ENCODE results near the gene INSC. TPM values are rescaled to one million over a fixed set of nuclear protein-coding genes. Genes with fewer than 3 reads are reported as not detected.

The INSC gene
- total and polyA plus RNA-seq, 2 experiments from 2014 or later: 1.1 to 1.2 TPM

GRCh38 chr11:15159085-15159484 is 44.4 kb downstream of the INSC start:
- 24 to 32% methylated on average over 2 of the region's 2 CpGs for WGBS, 2 experiments (ENCODE audit: low coverage in 1 of 2, low lambda C conversion rate in 2 of 2, missing lambda C conversion rate in 2 of 2)
- in situ Hi-C loops (cut with MboI): loop anchor here (5.0 to 10.0 kb wide), 2 partner anchors 46 to 57 kb away; no protein-coding TSS in a partner anchor

DNA sequence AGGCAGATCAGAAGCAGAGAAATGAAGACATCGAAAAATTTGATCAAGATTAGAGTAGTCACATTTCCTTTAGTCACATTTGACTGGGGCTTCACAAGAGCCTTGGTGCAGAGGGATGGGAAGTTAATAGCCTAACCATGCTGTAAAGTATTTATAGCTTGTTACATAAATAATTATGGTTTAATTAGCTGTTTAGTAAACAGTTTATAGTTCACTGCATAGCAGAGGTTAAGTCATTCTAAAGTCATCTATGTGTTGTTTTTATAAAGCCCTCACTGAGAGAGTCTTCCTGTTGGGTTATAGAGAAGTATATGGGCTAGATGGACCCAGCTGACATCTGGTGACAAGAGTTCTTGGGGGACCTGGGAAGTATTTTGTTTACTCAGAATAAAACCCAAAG is 47.1 kb downstream of the INSC start:
- Histone ChIP-seq H2AFZ (no peak overlapping the region), H3K27me3 (replicated peaks; ENCODE audit: insufficient read depth) (no peaks in the 10 kb centered on the region), H3K79me2 (ENCODE audit: insufficient read depth) (no peaks in the 10 kb centered on the region), H3K27ac (no peak overlapping the region), H3K4me3 (no peak overlapping the region), H3K4me1 (ENCODE audit: insufficient read depth) (peaks cover 22% of the 10 kb centered on the region), H3K36me3 (ENCODE audit: low read depth) (no peaks in the 10 kb centered on the region), H3F3A (ENCODE audit: insufficient read depth) (peaks cover 25% of the 10 kb centered on the region), H3K9me3 (ENCODE audit: low read depth) (no peaks in the 10 kb centered on the region), H3K9ac (no peak overlapping the region), H3K4me2 (ENCODE audit: unreplicated experiment) (no peak overlapping the region), H3K9me2 (ENCODE audit: insufficient read depth) (no peaks in the 10 kb centered on the region), H4K20me1 (ENCODE audit: insufficient read depth) (no peaks in the 10 kb centered on the region)
- in situ Hi-C loops (cut with MboI): no loop called here
- no peak for DNase-seq
- TF ChIP-seq EZH2 (IDR thresholded peaks at IDR 0.05; ENCODE audit: insufficient read depth, poor library complexity, severe bottlenecking) (no peak), EZH2phosphoT487 (IDR thresholded peaks at IDR 0.05; ENCODE audit: insufficient read depth, low read depth) (no peak)
- WGBS, 2 experiments (ENCODE audit: low coverage in 1 of 2, low lambda C conversion rate in 2 of 2, missing lambda C conversion rate in 2 of 2): 24 to 30% methylated on average over 1 of the region's 1 CpG

More at GRCh38 chr11:15159085-15159484, 44.4 kb downstream of the INSC start:
- Histone ChIP-seq H4K20me1 (ENCODE audit: insufficient read depth) (no peaks in the 10 kb centered on the region), H3K9me2 (ENCODE audit: insufficient read depth) (no peaks in the 10 kb centered on the region), H3K4me1 (ENCODE audit: insufficient read depth) (peaks cover 23% of the 10 kb centered on the region), H3K79me2 (ENCODE audit: insufficient read depth) (no peaks in the 10 kb centered on the region), H3K36me3 (ENCODE audit: low read depth) (no peaks in the 10 kb centered on the region), H3K9ac (no peak overlapping the region), H3K27me3 (replicated peaks; ENCODE audit: insufficient read depth) (no peaks in the 10 kb centered on the region), H3K4me2 (ENCODE audit: unreplicated experiment) (no peak overlapping the region), H3K4me3 (no peak overlapping the region), H3K27ac (peak overlapping the region; percentile 87), H2AFZ (no peak overlapping the region), H3F3A (ENCODE audit: insufficient read depth) (peaks cover 25% of the 10 kb centered on the region), H3K9me3 (ENCODE audit: low read depth) (no peaks in the 10 kb centered on the region)
- DNase-seq: peak; percentile 77
- TF ChIP-seq EZH2 (IDR thresholded peaks at IDR 0.05; ENCODE audit: insufficient read depth, poor library complexity, severe bottlenecking): no peak
- TF ChIP-seq EZH2phosphoT487 (IDR thresholded peaks at IDR 0.05; ENCODE audit: insufficient read depth, low read depth): no peak

DNA sequence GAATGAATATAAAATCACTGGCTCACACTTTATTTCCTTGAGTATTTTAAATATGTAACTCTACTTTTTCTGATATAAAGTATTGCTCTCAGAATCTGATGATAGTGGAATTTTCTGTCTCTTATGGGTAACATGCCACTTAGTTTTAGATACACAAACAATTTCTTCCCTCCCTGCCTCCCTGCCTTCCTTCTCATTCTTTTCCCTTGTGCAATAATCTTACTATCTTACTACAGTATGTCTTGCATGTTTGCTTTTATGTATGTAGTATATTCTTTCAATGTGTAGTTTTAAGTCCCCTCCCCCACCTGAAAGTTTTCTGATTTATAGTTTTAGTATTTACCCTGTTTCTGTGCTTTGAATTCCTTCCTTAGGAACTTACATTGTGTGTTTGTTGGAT is 48.4 kb downstream of the INSC start:
- H3K9me2 ChIP-seq (ENCODE audit: insufficient read depth): no peaks in the 10 kb centered on the region
- H3K36me3 ChIP-seq (ENCODE audit: low read depth): no peaks in the 10 kb centered on the region
- no peak overlapping the region for H3K4me2 ChIP-seq (ENCODE audit: unreplicated experiment)
- no peak overlapping the region for H3K27ac ChIP-seq
- H4K20me1 ChIP-seq (ENCODE audit: insufficient read depth): no peaks in the 10 kb centered on the region
- TF ChIP-seq EZH2phosphoT487 (IDR thresholded peaks at IDR 0.05; ENCODE audit: insufficient read depth, low read depth): no peak
- no peak overlapping the region for H3K4me3 ChIP-seq
- no peak for DNase-seq
- no peak overlapping the region for H2AFZ ChIP-seq
- no peak overlapping the region for H3K9ac ChIP-seq
- H3K9me3 ChIP-seq (ENCODE audit: low read depth): no peaks in the 10 kb centered on the region
- peaks cover 9% of the 10 kb centered on the region for H3K4me1 ChIP-seq (ENCODE audit: insufficient read depth)
- H3F3A ChIP-seq (ENCODE audit: insufficient read depth): peaks cover 16% of the 10 kb centered on the region
- no peaks in the 10 kb centered on the region for H3K27me3 ChIP-seq (replicated peaks; ENCODE audit: insufficient read depth)
- no peaks in the 10 kb centered on the region for H3K79me2 ChIP-seq (ENCODE audit: insufficient read depth)
- in situ Hi-C loops (cut with MboI): no loop called here

- DNase-seq: peak; percentile 49
- Histone ChIP-seq H3K36me3 (ENCODE audit: low read depth) (no peaks in the 10 kb centered on the region), H2AFZ (no peak overlapping the region), H3K4me2 (ENCODE audit: unreplicated experiment) (no peak overlapping the region), H3F3A (ENCODE audit: insufficient read depth) (no peaks in the 10 kb centered on the region), H3K27me3 (replicated peaks; ENCODE audit: insufficient read depth) (no peaks in the 10 kb centered on the region), H3K9me3 (ENCODE audit: low read depth) (no peaks in the 10 kb centered on the region), H3K79me2 (ENCODE audit: insufficient read depth) (no peaks in the 10 kb centered on the region), H3K4me1 (ENCODE audit: insufficient read depth) (peaks cover 7% of the 10 kb centered on the region), H4K20me1 (ENCODE audit: insufficient read depth) (no peaks in the 10 kb centered on the region), H3K9ac (no peak overlapping the region), H3K9me2 (ENCODE audit: insufficient read depth) (no peaks in the 10 kb centered on the region), H3K27ac (no peak overlapping the region), H3K4me3 (no peak overlapping the region)
- in situ Hi-C loops (cut with MboI): no loop called here
- TF ChIP-seq EZH2phosphoT487 (IDR thresholded peaks at IDR 0.05; ENCODE audit: insufficient read depth, low read depth): no peak
- TF ChIP-seq EZH2 (IDR thresholded peaks at IDR 0.05; ENCODE audit: insufficient read depth, poor library complexity, severe bottlenecking): no peak
Observed at GRCh38 chr11:15166204-15166603, 51.5 kb downstream of the INSC start.

- H3K4me1 ChIP-seq (ENCODE audit: insufficient read depth): peaks cover 7% of the 10 kb centered on the region
- no peak overlapping the region for H3K27ac ChIP-seq
- H3K79me2 ChIP-seq (ENCODE audit: insufficient read depth): no peaks in the 10 kb centered on the region
- DNase-seq: peak; percentile 43
- H3K27me3 ChIP-seq (replicated peaks; ENCODE audit: insufficient read depth): no peaks in the 10 kb centered on the region
- in situ Hi-C loops (cut with MboI): no loop called here
- no peak overlapping the region for H3K4me2 ChIP-seq (ENCODE audit: unreplicated experiment)
- H3K9me3 ChIP-seq (ENCODE audit: low read depth): no peaks in the 10 kb centered on the region
- H3K4me3 ChIP-seq: no peak overlapping the region
- WGBS, 2 experiments (ENCODE audit: low coverage in 1 of 2, low lambda C conversion rate in 2 of 2, missing lambda C conversion rate in 2 of 2): 62 to 70% methylated on average over 4 of the region's 4 CpGs
- no peaks in the 10 kb centered on the region for H4K20me1 ChIP-seq (ENCODE audit: insufficient read depth)
- no peak overlapping the region for H2AFZ ChIP-seq
- H3K9me2 ChIP-seq (ENCODE audit: insufficient read depth): no peaks in the 10 kb centered on the region
- no peak overlapping the region for H3K9ac ChIP-seq
- no peak for TF ChIP-seq EZH2phosphoT487 (IDR thresholded peaks at IDR 0.05; ENCODE audit: insufficient read depth, low read depth)
- TF ChIP-seq EZH2 (IDR thresholded peaks at IDR 0.05; ENCODE audit: insufficient read depth, poor library complexity, severe bottlenecking): no peak
- H3K36me3 ChIP-seq (ENCODE audit: low read depth): no peaks in the 10 kb centered on the region
- no peaks in the 10 kb centered on the region for H3F3A ChIP-seq (ENCODE audit: insufficient read depth)
Observed at GRCh38 chr11:15169815-15170551, 55.3 kb downstream of the INSC start.

All from GM23248 (cell line).